ENCODE data around the gene ABCC11.

- TF ChIP-seq CTCF (IDR thresholded peaks at IDR 0.05) (no peak), POLR2AphosphoS5 (IDR thresholded peaks at IDR 0.05) (no peak)
Measured at GRCh38 chr16:48210747-48211146, 36.6 kb downstream of the ABCC11 start.

Data from sigmoid colon (tissue), 4 donors.